H9 (cell line): ENCODE measurements around the gene FNIP1. TPM values are rescaled to one million over a fixed set of nuclear protein-coding genes. Genes with fewer than 3 reads are reported as not detected.
"Not testable (repeated sequence)": the region's sequence is repeated elsewhere in the genome, so short reads cannot be mapped to it uniquely, and the experiment has no call there.

Experiments used
- DNase-seq: peaks from one replicate; pipeline ENCODE4 v3.0.0-alpha.2; 2017
- H2AFZ ChIP-seq: one replicate; pipeline ENCODE4 v1.6.1; 2013; ENCODE audit warnings: mild to moderate bottlenecking, low read length, control low read depth, moderate library complexity
- H2AK5ac ChIP-seq: 2 replicates; pipeline ENCODE4 v1.6.1; 2013; ENCODE audit warnings: low read length, control low read depth, mixed read lengths; ENCODE audit not compliant: insufficient read length
- H2BK120ac ChIP-seq: one replicate; pipeline ENCODE4 v1.6.1; 2013; ENCODE audit warnings: low read depth, mild to moderate bottlenecking, low read length, control low read depth, inconsistent platforms; ENCODE audit not compliant: poor library complexity, severe bottlenecking
- H2BK12ac ChIP-seq: 2 replicates; pipeline ENCODE4 v1.6.1; 2013; ENCODE audit warnings: low read length, control low read depth, mixed read lengths, low read depth; ENCODE audit not compliant: insufficient read length
- H2BK15ac ChIP-seq: 2 replicates; pipeline ENCODE4 v1.6.1; 2013; ENCODE audit warnings: low read depth, low read length, control low read depth
- H2BK20ac ChIP-seq: one replicate; pipeline ENCODE4 v1.6.1; 2013; ENCODE audit warnings: low read depth, mild to moderate bottlenecking, low read length, control low read depth, inconsistent platforms; ENCODE audit not compliant: poor library complexity, severe bottlenecking
- H2BK5ac ChIP-seq: 2 replicates; pipeline ENCODE4 v1.6.1; 2013; ENCODE audit warnings: low read length, control low read depth, mixed read lengths; ENCODE audit not compliant: insufficient read length
- H3K14ac ChIP-seq: 2 replicates; pipeline ENCODE4 v1.6.1; 2013; ENCODE audit warnings: low read length, control low read depth; ENCODE audit not compliant: insufficient read depth
- H3K18ac ChIP-seq: 2 replicates; pipeline ENCODE4 v1.6.1; 2013; ENCODE audit warnings: low read depth, mild to moderate bottlenecking, mixed read lengths, low read length, control low read depth; ENCODE audit not compliant: insufficient read length
- H3K23ac ChIP-seq: 2 replicates; pipeline ENCODE4 v1.6.1; 2013; ENCODE audit warnings: low read length, control low read depth, mixed read lengths, low read depth; ENCODE audit not compliant: insufficient read length
- H3K23me2 ChIP-seq: 2 replicates; pipeline ENCODE4 v1.6.1; 2013; ENCODE audit warnings: low read depth, mild to moderate bottlenecking, mixed read lengths, low read length, control low read depth; ENCODE audit not compliant: insufficient read length, poor library complexity, severe bottlenecking
- H3K27ac ChIP-seq: 2 replicates; pipeline ENCODE4 v1.5.1; 2013; ENCODE audit warnings: low read length, control low read depth, mixed read lengths, low read depth; ENCODE audit not compliant: insufficient read length
- H3K27me3 ChIP-seq: 2 replicates; pipeline ENCODE4 v1.6.1; 2013; ENCODE audit warnings: low read length, control low read depth, inconsistent platforms; ENCODE audit not compliant: insufficient read depth
- H3K4ac ChIP-seq: 2 replicates; pipeline ENCODE4 v1.6.1; 2013; ENCODE audit warnings: low read depth, mild to moderate bottlenecking, control low read depth, inconsistent platforms, low read length, moderate library complexity
- H3K4me1 ChIP-seq: 2 replicates; pipeline ENCODE4 v1.6.1; 2013; ENCODE audit warnings: low read length, control low read depth, inconsistent platforms; ENCODE audit not compliant: insufficient read depth
- H3K4me2 ChIP-seq: 2 replicates; pipeline ENCODE4 v1.6.1; 2013; ENCODE audit warnings: low read length, control low read depth, mixed read lengths; ENCODE audit not compliant: insufficient read length, insufficient read depth
- H3K56ac ChIP-seq: 2 replicates; pipeline ENCODE4 v1.6.1; 2013; ENCODE audit warnings: low read depth, mild to moderate bottlenecking, mixed read lengths, low read length, control low read depth; ENCODE audit not compliant: insufficient read length
- H3K79me1 ChIP-seq: 2 replicates; pipeline ENCODE4 v1.6.1; 2013; ENCODE audit warnings: low read depth, mild to moderate bottlenecking, moderate library complexity, low read length, control low read depth, inconsistent platforms; ENCODE audit not compliant: insufficient read depth, poor library complexity, severe bottlenecking
- H3K79me2 ChIP-seq: 2 replicates; pipeline ENCODE4 v1.6.1; 2013; ENCODE audit warnings: low read length, control low read depth, inconsistent platforms; ENCODE audit not compliant: insufficient read depth
- H3K9ac ChIP-seq: 2 replicates; pipeline ENCODE4 v1.6.1; 2013; ENCODE audit warnings: low read length, control low read depth, mixed read lengths; ENCODE audit not compliant: insufficient read length; ENCODE audit errors: extremely low read depth
- H3K9me3 ChIP-seq: one replicate; pipeline ENCODE4 v1.6.1; 2013; ENCODE audit warnings: low read depth, low read length, inconsistent platforms; ENCODE audit not compliant: control insufficient read depth
- H3T11ph ChIP-seq: one replicate; pipeline ENCODE4 v1.6.1; 2013; ENCODE audit warnings: mild to moderate bottlenecking, low read length, control low read depth, inconsistent platforms
- H4K20me1 ChIP-seq: one replicate; pipeline ENCODE4 v1.6.1; 2013; ENCODE audit not compliant: control insufficient read depth, insufficient read length, insufficient read depth
- H4K5ac ChIP-seq: 2 replicates; pipeline ENCODE4 v1.6.1; 2013; ENCODE audit warnings: low read depth, mild to moderate bottlenecking, mixed read lengths, low read length, control low read depth; ENCODE audit not compliant: insufficient read length
- H4K8ac ChIP-seq: replicated peaks from 2 replicates; pipeline ENCODE4 v1.6.1; 2013; ENCODE audit warnings: low read length, control low read depth, mixed read lengths, low read depth; ENCODE audit not compliant: insufficient read length
- H4K91ac ChIP-seq: 2 replicates; pipeline ENCODE4 v1.6.1; 2013; ENCODE audit warnings: low read depth, mild to moderate bottlenecking, moderate library complexity, mixed read lengths, low read length, control low read depth; ENCODE audit not compliant: insufficient read length
- H3K27ac Mint-ChIP-seq, 3 experiments: 2 replicates in 2 of 3; 3 replicates in 1 of 3; pipeline ENCODE4 v1.8.0; 2020 to 2021; ENCODE audit warnings: mixed read lengths in 3 of 3, mild to moderate bottlenecking in 1 of 3, moderate library complexity in 1 of 3
- H3K27me3 Mint-ChIP-seq: 2 replicates; pipeline ENCODE4 v1.8.0; 2021; ENCODE audit warnings: low read depth, mild to moderate bottlenecking, moderate library complexity, mixed read lengths
- H3K36me3 Mint-ChIP-seq, 3 experiments: 2 replicates in 2 of 3; 3 replicates in 1 of 3; pipeline ENCODE4 v1.8.0; 2020 to 2021; ENCODE audit warnings: low read depth in 3 of 3, mixed read lengths in 3 of 3; ENCODE audit not compliant: insufficient read depth in 1 of 3
- H3K4me1 Mint-ChIP-seq, 2 experiments: 2 replicates each; pipeline ENCODE4 v1.8.0; 2020; ENCODE audit warnings: mixed read lengths in 2 of 2
- H3K4me3 Mint-ChIP-seq, 2 experiments: 2 replicates in 1 of 2; 3 replicates in 1 of 2; pipeline ENCODE4 v1.8.0; 2020 to 2021; ENCODE audit warnings: mild to moderate bottlenecking in 2 of 2, mixed read lengths in 2 of 2, moderate library complexity in 1 of 2
- H3K9me3 Mint-ChIP-seq, 2 experiments: 2 replicates in 1 of 2; 3 replicates in 1 of 2; pipeline ENCODE4 v1.8.0; 2020; ENCODE audit warnings: mild to moderate bottlenecking in 2 of 2, mixed read lengths in 2 of 2, moderate library complexity in 1 of 2
- WGBS: extraction: QIAGEN DNeasy Blood & Tissue Kit; methylation state at CpG from one replicate; pipeline ENCODE4 v1.1.7; 2013; ENCODE audit warnings: missing lambda C conversion rate, low lambda C conversion rate, mixed read lengths; ENCODE audit not compliant: insufficient read length; ENCODE audit errors: extremely low coverage; 5-methylcytosine and 5-hydroxymethylcytosine counted together
- total RNA-seq: library from RNA; stranded (reverse); gene quantifications from 2 replicates; pipeline ENCODE4 v1.2.1, GENCODE V29; 2021

Gene FNIP1
- total RNA-seq, 1 experiment from 2014 or later = 13.4 TPM

DNA sequence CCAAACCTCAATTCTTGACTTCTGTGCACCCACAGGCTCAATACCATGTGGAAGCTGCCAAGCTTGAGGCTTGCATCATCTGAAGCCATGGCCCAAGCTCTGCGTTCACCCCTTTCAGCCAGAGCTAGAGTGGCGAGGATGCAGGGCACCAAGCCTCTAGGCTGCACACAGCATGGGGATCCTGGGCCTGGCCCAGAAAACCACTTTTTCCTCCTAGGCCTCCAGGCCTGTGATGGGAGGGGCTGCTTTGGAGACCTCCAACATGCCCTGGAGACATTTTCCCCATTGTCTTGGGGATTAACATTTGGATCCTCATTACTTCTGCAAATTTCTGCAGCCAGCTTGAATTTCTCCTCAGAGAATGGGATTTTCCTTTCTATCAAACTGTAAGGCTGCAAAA lies 35.9 kb upstream of the FNIP1 start:
- not testable (repeated sequence) for H2BK15ac ChIP-seq, H2BK120ac ChIP-seq, H3K9ac ChIP-seq, H3K23me2 ChIP-seq, H4K5ac ChIP-seq, H3K4me3 Mint-ChIP-seq, H2BK5ac ChIP-seq, H3K79me2 ChIP-seq, DNase-seq, H2AK5ac ChIP-seq, H3K27ac Mint-ChIP-seq, H3K14ac ChIP-seq, H3K18ac ChIP-seq, H3K27me3 ChIP-seq, H2AFZ ChIP-seq, H3K27ac ChIP-seq, H2BK12ac ChIP-seq, H3K79me1 ChIP-seq, H4K20me1 ChIP-seq, H2BK20ac ChIP-seq, H3K23ac ChIP-seq, H3T11ph ChIP-seq, H3K4ac ChIP-seq, H3K4me1 ChIP-seq, H3K4me2 ChIP-seq, H4K91ac ChIP-seq, H4K8ac ChIP-seq, H3K56ac ChIP-seq, H3K9me3 ChIP-seq, H3K27me3 Mint-ChIP-seq, H3K4me1 Mint-ChIP-seq
- Mint-ChIP-seq H3K36me3 (peaks cover 3 to 12% (median 3%) of the 10 kb centered on the region in 3 experiments), H3K9me3 (peaks cover 34 to 36% of the 10 kb centered on the region in 2 experiments)
- no CpG with 5 or more reads among the region's 2 CpGs for WGBS
